Renal cortical epithelial cell (primary cell): ENCODE measurements around the gene TMCC3. TPM values are rescaled to one million over a fixed set of nuclear protein-coding genes. Genes with fewer than 3 reads are reported as not detected.
A peak's percentile ranks its signal among the peaks of the same experiment; 100 is the strongest.
"Not testable (repeated sequence)": the region's sequence is repeated elsewhere in the genome, so short reads cannot be mapped to it uniquely, and the experiment has no call there.

Experiments
- DNase-seq: peaks from one replicate; pipeline ENCODE4 v3.0.0-alpha.2; 2011; ENCODE audit warnings: low read depth
- total RNA-seq: library from RNA; depleted of rRNA; stranded (reverse); fragments of >200 nt; gene quantifications from 2 replicates; pipeline ENCODE4 v1.2.3, GENCODE V29; 2014

Gene TMCC3
- total RNA-seq, 1 donor from 2014 or later = 10.3 TPM

GRCh38 chr12:94601307-94601706 lies 49.0 kb downstream of the TMCC3 start:
- DNase-seq = not testable (repeated sequence)

DNA sequence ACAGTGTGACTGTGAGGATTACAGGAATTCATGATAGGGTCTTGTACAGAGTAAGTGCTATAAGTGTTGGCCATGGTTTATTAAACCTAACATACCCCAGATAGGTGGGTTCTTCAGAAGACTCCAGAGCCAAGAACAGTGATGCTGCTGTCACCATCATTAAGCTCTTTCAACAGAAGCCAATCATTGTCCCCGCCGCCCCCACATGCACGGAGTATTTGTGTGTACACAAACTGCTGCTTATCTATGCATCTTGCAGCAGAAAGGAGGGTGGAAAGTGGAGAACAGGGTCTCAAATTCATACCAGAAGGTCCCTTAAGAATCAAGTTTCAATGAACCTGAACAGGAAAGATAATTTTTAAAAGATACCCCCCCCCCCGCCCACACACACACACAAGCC lies 51.2 kb downstream of the TMCC3 start:
- no peak for DNase-seq

GRCh38 chr12:94597268-94597667 lies 53.1 kb downstream of the TMCC3 start:
- DNase-seq = no peak

- DNase-seq = peak; percentile 53
Observed at GRCh38 chr12:94596596-94596995, 53.8 kb downstream of the TMCC3 start.

- peak; percentile 46 for DNase-seq
Observed at GRCh38 chr12:94595152-94595551, 55.2 kb downstream of the TMCC3 start.

DNA sequence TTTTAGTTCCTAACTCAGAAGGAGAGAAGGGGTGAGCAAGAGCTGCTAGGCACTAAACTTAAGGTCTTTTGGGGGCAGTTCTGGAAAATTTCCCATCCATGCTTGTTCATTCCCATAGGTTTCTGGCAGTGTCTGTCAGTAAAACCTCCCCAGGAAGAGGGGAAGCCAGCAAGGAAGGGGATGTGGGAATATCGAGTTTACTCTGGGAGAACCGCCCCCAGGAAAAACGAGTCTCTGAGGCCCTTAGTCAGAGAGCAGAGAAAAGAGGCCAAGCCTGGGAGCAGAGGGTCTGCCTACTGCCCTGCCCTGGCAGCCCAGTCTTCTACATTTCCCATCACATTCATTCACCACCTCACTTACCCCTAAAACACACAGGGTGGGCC lies 55.9 kb downstream of the TMCC3 start:
- DNase-seq = no peak

DNA sequence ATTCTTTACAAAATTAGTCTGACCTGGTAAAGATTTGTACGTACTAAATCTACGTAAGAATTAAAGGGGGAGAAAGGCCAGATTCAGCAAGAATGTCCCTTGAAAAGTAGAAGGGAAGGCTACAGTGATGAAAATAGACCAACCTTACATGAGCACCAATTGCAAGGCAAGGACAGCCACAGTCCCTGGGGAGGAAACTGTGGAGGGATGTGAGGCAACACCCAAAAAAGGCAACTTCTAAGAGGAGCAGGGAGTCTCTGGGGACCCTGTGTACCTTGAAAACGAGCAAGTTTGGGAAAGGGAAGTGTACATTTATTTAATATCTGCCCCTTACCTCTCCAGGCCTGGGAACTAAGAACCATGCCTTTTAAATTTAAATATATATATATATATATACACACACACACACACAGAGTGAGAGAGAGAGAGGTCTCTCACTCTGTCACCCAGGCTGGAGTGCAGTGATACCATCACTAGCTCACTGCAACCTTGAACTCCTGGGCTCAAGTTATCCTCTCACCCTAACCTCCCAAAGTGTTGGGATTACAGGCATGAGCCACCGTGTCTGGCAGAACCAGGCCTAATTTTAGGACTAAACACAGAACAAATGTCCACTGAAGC lies 56.4 kb downstream of the TMCC3 start:
- DNase-seq = no peak

- not testable (repeated sequence) for DNase-seq
Observed at GRCh38 chr12:94592723-94593122, 57.6 kb downstream of the TMCC3 start.

DNA sequence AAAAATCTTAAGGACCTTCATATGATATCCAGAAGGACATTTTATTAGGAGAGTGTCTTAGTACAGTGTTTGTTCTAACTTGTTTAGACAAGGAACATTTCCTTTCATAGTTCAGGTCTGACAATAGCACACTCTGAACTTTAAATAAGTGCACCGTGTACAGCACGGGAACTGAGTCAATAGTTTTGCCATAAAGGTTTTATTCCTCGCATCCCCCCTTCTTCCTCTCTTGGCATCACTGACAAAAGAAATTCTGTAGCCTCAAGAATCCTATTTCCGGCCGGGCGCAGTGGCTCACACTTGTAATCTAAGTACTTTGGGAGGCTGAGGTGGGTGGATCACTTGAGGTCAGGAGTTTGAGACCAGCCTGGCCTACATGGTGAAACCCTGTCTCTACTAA lies 58.3 kb downstream of the TMCC3 start:
- no peak for DNase-seq

- DNase-seq = no peak
Observed at GRCh38 chr12:94590428-94590827, 59.9 kb downstream of the TMCC3 start.

DNA sequence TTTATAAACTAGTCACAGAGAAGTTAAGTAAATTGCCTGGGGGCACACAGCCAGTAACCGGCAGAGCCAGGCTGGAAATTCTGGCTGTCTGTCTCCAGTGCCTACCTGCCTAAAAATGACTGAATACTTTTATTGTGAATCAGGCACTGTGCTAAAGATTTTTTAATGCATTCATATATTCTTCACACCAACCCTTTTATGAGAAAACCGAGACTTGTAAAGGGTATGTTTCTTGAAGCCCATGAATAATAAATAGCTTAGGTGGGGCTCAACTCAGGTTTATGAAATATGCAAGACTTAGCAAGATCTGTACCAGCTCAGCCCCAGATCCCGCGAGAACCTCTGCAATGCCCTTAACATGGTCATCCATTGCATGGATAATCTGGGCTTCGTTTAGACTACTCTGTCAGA lies 60.8 kb downstream of the TMCC3 start:
- DNase-seq = peak; percentile 55

DNA sequence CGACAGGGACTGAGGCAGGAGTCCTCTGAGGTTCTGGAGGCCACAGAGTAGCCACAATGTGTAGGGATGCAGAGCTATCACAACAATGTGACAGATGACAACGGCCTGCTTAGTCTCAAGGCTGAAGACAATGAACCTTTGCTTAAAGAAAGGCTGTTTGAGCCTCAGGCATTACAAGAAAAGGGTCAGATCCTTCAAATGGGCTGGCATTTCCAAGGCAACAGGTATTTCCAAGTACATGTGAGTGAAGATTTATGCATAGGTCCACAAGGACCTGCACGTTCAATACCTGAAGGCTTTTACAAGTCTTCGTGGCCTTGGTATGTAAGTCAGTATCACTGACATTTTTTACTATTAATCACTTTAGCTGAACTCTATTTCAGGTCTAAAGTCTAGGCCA lies 62.0 kb downstream of the TMCC3 start:
- no peak for DNase-seq

GRCh38 chr12:94587266-94588241 lies 62.8 kb downstream of the TMCC3 start:
- DNase-seq = no peak

GRCh38 chr12:94586589-94587259 lies 63.6 kb downstream of the TMCC3 start:
- DNase-seq = peak; percentile 46

GRCh38 chr12:94585626-94586025 lies 64.7 kb downstream of the TMCC3 start:
- DNase-seq = no peak

DNA sequence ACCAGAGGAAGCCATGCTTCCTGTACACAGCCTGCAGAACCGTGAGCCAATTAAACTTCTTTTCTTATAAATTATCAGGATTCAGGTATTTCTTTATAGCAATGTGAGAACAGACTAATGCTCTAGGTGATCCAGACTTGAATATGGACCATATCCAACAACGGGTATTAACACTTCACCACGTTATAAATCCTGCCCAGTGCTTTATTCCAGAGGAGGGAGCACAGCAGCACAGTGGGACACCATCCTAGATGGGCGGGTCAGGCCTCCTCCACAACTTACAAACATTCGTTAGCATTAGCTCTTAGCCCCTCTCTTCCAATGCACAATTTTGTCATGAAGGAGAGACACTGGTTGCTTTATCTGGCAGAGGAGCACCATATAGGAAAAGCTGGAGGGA lies 66.0 kb downstream of the TMCC3 start:
- DNase-seq = no peak

DNA sequence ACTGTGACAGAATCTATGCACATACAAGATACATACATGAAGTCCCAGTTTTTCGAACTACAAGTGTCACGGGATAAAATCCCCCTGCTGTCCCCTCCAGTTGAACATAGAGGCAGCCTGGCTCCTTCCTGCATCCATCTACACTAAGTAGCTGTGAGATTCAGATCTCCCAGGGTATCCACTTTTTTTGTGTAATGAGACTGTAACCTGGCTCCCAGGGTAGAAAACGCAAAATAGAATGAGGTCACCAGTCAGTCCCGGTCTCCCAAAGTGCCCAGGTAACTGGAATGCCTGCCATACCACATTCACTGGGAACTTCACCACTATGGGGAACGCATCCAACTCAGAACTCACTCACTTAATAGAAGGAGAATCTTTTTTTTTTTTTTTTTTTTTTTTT lies 67.8 kb downstream of the TMCC3 start:
- DNase-seq = no peak

- DNase-seq = no peak
Observed at GRCh38 chr12:94575645-94576403, 74.5 kb downstream of the TMCC3 start.

DNA sequence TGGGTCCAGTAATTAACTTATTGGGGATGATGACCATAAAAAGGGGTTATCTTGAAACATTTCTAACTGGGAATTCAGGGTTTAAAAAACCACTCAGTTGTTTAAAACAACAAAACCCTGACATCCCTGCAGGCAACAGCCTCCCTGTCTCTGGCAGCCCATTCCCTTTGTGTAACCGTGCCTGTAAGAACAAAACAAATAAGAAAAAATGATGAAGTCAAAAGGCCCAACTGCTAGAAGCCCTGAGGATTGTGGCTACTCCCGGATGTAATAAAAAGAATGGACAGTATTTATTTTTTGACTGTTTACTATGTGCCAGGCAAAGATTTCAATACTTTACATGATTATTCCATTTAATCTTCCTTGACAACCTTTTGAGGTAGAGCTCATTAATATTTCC lies 75.3 kb downstream of the TMCC3 start:
- no peak for DNase-seq

GRCh38 chr12:94571556-94571955 lies 78.8 kb downstream of the TMCC3 start:
- DNase-seq = peak; percentile 95

- DNase-seq = peak; percentile 93
Observed at GRCh38 chr12:94570161-94570560, 80.2 kb downstream of the TMCC3 start.

- DNase-seq = no peak
Observed at GRCh38 chr12:94567761-94568160, 82.6 kb downstream of the TMCC3 start.
